PC-3 (cell line): Measurements from ENCODE around the gene KIAA1217. TPM values are rescaled to one million over a fixed set of nuclear protein-coding genes. Genes with fewer than 3 reads are reported as not detected.

Source experiments
- ATAC-seq: fragments of 200-7000 bp; cut with Tn5 transposase; 2 replicates; pipeline ENCODE4 v1.9.1; 2020; ENCODE audit warnings: mild to moderate bottlenecking, moderate library complexity
- BruUV-seq: library from RNA; stranded (reverse); fragments of 400-500 nt; replicated peaks from 2 replicates; lab custom pipeline; 2021; lab: Mats Ljungman, UMichigan
- CTCF ChIA-PET: fragments of 300-600 bp; sonication (Branson Sonifier 250); formaldehyde crosslinking; loops from one replicate; lab custom pipeline; 2022; ENCODE audit warnings: antibody characterized with exemption; lab: Charles Lee
- POLR2A ChIA-PET: fragments of 300-600 bp; sonication (Branson Sonifier 250); formaldehyde crosslinking; loops from one replicate; lab custom pipeline; 2022; ENCODE audit warnings: antibody characterized with exemption; ENCODE audit not compliant: unreplicated experiment; lab: Charles Lee
- DNase-seq: peaks from one replicate; pipeline ENCODE4 v3.0.0-alpha.2; 2015
- H2AFZ ChIP-seq: fragments of 300-600 bp; sonication (generic); 2 replicates; pipeline ENCODE4 v1.6.0; 2016; ENCODE audit warnings: antibody characterized with exemption, low read length
- H3F3A ChIP-seq: fragments of 300-600 bp; sonication (generic); one replicate; pipeline ENCODE4 v1.6.0; 2017; ENCODE audit warnings: antibody characterized with exemption, low read length, control low read depth, mild to moderate bottlenecking; ENCODE audit not compliant: unreplicated experiment
- H3K27ac ChIP-seq: fragments of 300-600 bp; sonication (generic); 2 replicates; pipeline ENCODE4 v1.5.1; 2016; ENCODE audit warnings: mild to moderate bottlenecking, low read length
- H3K27me3 ChIP-seq: fragments of 300-600 bp; sonication (generic); 2 replicates; pipeline ENCODE4 v1.6.1; 2016; ENCODE audit warnings: low read length, mixed read lengths
- H3K36me3 ChIP-seq: fragments of 300-600 bp; sonication (generic); 2 replicates; pipeline ENCODE4 v1.6.1; 2016; ENCODE audit warnings: low read depth, mixed run types, low read length, mixed read lengths
- H3K4me1 ChIP-seq: fragments of 300-600 bp; sonication (generic); 2 replicates; pipeline ENCODE4 v1.5.1; 2016; ENCODE audit warnings: low read length; ENCODE audit not compliant: insufficient read depth
- H3K4me2 ChIP-seq: fragments of 300-600 bp; sonication (generic); 2 replicates; pipeline ENCODE4 v1.6.0; 2016; ENCODE audit warnings: low read length
- H3K4me3 ChIP-seq: fragments of 300-600 bp; sonication (generic); 2 replicates; pipeline ENCODE4 v1.5.1; 2016; ENCODE audit warnings: mild to moderate bottlenecking, low read length, mixed read lengths
- H3K79me2 ChIP-seq: fragments of 300-600 bp; sonication (generic); 2 replicates; pipeline ENCODE4 v1.6.1; 2017; ENCODE audit warnings: low read length, mixed read lengths
- H3K9ac ChIP-seq: fragments of 300-600 bp; sonication (generic); 2 replicates; pipeline ENCODE4 v1.6.0; 2016; ENCODE audit warnings: mild to moderate bottlenecking, low read length
- H3K9me2 ChIP-seq: fragments of 300-600 bp; sonication (generic); replicated peaks from 2 replicates; pipeline ENCODE4 v1.6.1; 2016; ENCODE audit warnings: mixed run types, low read length, mixed read lengths
- H3K9me3 ChIP-seq: fragments of 300-600 bp; sonication (generic); 2 replicates; pipeline ENCODE4 v1.6.1; 2016; ENCODE audit warnings: low read length, mixed read lengths
- H4K20me1 ChIP-seq: fragments of 300-600 bp; sonication (generic); 2 replicates; pipeline ENCODE4 v1.6.1; 2016; ENCODE audit warnings: low read length, mixed read lengths
- EZH2 ChIP-seq: fragments of 300-600 bp; sonication (generic); IDR thresholded peaks from one replicate; pipeline ENCODE4 v1.6.1; 2017; ENCODE audit warnings: antibody characterized with exemption, mild to moderate bottlenecking, low read length; ENCODE audit not compliant: unreplicated experiment
- EZH2phosphoT487 ChIP-seq: fragments of 300-600 bp; sonication (generic); IDR thresholded peaks from 2 replicates; pipeline ENCODE4 v1.6.1; 2018; ENCODE audit warnings: mild to moderate bottlenecking, antibody characterized with exemption, low read length, borderline replicate concordance
- intact Hi-C: fragments of 100-400 bp; cut with micrococcal nuclease; formaldehyde crosslinking; loops from 2 replicates; pipeline ENCODE4 v1.9.0; 2023
- total RNA-seq: library from RNA; depleted of rRNA; stranded (reverse); fragments of >200 nt; gene quantifications from 2 replicates; pipeline ENCODE4 v1.2.3, GENCODE V29; 2014
- TF ChIP-seq, protein P1 (sequence below): fragments of 300-600 bp; sonication (generic); conservative IDR thresholded peaks from 2 replicates; pipeline ENCODE4 v1.5.1; 2017; ENCODE audit warnings: antibody characterized with exemption, low read depth, mild to moderate bottlenecking, low read length

The KIAA1217 gene
- total RNA-seq, 1 experiment from 2014 or later = 16.0 TPM

DNA sequence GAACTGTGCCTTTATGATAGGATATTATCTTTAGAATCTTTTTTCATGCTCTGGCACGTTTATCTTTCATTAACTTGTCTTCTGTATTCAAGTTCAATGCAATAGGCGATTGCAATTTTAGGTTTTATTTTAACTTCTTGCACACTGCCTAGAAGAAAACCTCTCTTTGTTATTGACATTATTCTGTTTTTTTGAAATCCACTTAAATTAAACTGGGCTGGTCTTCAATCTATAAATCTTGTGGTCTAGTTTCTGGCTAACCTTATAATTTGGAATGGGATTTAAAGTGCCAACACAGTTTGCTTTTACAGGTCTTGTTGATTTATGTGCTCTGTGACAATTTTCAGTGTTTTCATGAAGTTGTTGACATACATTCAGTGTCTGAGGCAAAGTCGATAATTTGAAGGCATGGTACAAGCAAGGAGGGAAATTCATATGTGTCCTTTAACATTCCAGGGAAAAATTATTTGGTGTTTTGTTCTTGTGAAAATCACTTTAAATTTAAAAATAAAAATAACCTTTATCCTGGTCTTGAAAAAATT is 240.9 kb downstream of the KIAA1217 start:
- no peaks in the 10 kb centered on the region for H3K9me2 ChIP-seq
- DNase-seq = no peak
- ATAC-seq = no peak
- TF ChIP-seq EZH2phosphoT487 (no peak), EZH2 (no peak)
- TF ChIP-seq, protein P1, sequence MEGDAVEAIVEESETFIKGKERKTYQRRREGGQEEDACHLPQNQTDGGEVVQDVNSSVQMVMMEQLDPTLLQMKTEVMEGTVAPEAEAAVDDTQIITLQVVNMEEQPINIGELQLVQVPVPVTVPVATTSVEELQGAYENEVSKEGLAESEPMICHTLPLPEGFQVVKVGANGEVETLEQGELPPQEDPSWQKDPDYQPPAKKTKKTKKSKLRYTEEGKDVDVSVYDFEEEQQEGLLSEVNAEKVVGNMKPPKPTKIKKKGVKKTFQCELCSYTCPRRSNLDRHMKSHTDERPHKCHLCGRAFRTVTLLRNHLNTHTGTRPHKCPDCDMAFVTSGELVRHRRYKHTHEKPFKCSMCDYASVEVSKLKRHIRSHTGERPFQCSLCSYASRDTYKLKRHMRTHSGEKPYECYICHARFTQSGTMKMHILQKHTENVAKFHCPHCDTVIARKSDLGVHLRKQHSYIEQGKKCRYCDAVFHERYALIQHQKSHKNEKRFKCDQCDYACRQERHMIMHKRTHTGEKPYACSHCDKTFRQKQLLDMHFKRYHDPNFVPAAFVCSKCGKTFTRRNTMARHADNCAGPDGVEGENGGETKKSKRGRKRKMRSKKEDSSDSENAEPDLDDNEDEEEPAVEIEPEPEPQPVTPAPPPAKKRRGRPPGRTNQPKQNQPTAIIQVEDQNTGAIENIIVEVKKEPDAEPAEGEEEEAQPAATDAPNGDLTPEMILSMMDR = no peak
- ChIA-PET POLR2A (interaction anchor here (0.6 kb wide), 1 partner anchor 22 kb away, joined by 6 read pairs; no protein-coding TSS in a partner anchor), CTCF (no interaction called here)
- no peaks in the 10 kb centered on the region for H3K27me3 ChIP-seq
- H3K4me1 ChIP-seq = peaks cover 14% of the 10 kb centered on the region
- intact Hi-C loops = no loop called here
- H3K79me2 ChIP-seq = no peaks in the 10 kb centered on the region
- BruUV-seq = no TSS peak
- no peaks in the 10 kb centered on the region for H4K20me1 ChIP-seq
- no peak overlapping the region for H3K27ac ChIP-seq
- H3K9me3 ChIP-seq = no peaks in the 10 kb centered on the region
- no peak overlapping the region for H3K9ac ChIP-seq
- H3K36me3 ChIP-seq = no peaks in the 10 kb centered on the region
- H2AFZ ChIP-seq = no peak overlapping the region
- no peak overlapping the region for H3K4me3 ChIP-seq
- no peaks in the 10 kb centered on the region for H3F3A ChIP-seq
- H3K4me2 ChIP-seq = no peak overlapping the region

DNA sequence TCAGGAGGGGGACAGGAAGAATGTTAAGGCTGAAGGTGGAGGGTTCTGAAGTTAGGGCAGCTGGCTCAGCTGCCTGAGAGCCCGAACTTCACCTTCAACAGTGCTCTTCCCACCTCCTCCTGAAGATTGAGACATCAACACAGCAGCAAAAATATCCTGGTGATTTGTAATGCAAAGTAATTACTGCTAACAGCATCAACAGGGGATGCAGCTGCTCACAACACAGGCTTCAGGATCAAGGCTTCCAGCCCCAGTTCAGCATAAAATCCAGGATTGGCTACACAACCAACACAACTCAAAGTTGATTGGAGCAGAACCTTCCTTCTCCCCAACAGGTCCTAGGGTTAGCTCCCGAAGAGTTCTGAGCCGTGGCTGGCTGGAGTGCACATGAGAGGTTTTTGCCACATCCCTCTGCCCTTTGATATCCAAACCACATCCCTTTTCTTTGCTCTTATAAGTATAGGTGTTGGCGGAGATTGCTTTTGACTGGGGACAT is 242.4 kb downstream of the KIAA1217 start:
- Histone ChIP-seq H2AFZ (no peak overlapping the region), H3K36me3 (no peaks in the 10 kb centered on the region), H3K27ac (no peak overlapping the region), H3K4me3 (no peak overlapping the region), H3K9me2 (no peaks in the 10 kb centered on the region), H3K4me1 (peaks cover 20% of the 10 kb centered on the region), H3K9ac (no peak overlapping the region), H3K4me2 (no peak overlapping the region), H4K20me1 (no peaks in the 10 kb centered on the region), H3K9me3 (no peaks in the 10 kb centered on the region), H3K27me3 (no peaks in the 10 kb centered on the region), H3K79me2 (no peaks in the 10 kb centered on the region), H3F3A (no peaks in the 10 kb centered on the region)
- no TSS peak for BruUV-seq
- ATAC-seq (no peak), DNase-seq (no peak)
- CTCF ChIA-PET = no interaction called here
- POLR2A ChIA-PET = no interaction called here
- TF ChIP-seq EZH2 (no peak), EZH2phosphoT487 (no peak)
- TF ChIP-seq, protein P1 = no peak
- intact Hi-C loops = no loop called here

DNA sequence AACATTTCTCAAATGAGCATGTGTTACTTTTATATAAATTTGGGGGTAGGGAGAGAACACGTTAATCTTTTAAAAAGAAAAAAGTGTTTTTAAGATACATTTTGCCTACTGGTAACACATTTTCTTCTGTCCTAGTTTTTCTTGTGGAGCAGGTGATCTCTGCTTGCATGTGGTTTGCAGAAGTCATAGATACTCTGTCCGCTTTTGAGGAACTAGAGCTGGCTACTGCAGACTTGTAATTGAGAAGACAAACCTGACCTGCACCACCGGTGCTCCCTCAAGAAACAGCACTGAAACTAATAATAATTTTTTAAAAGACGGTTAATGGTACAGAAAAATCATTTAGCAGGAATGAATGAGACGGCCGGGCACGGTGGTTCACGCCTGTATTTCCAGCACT is 243.1 kb downstream of the KIAA1217 start:
- Histone ChIP-seq H3K9ac (no peak overlapping the region), H3K9me3 (no peaks in the 10 kb centered on the region), H3K36me3 (no peaks in the 10 kb centered on the region), H3K4me2 (no peak overlapping the region), H3K27me3 (no peaks in the 10 kb centered on the region), H3K4me3 (no peak overlapping the region), H3K27ac (no peak overlapping the region), H3F3A (peaks cover 3% of the 10 kb centered on the region), H4K20me1 (no peaks in the 10 kb centered on the region), H3K79me2 (no peaks in the 10 kb centered on the region), H3K4me1 (peaks cover 20% of the 10 kb centered on the region), H2AFZ (no peak overlapping the region), H3K9me2 (no peaks in the 10 kb centered on the region)
- CTCF ChIA-PET = no interaction called here
- POLR2A ChIA-PET = no interaction called here
- TF ChIP-seq EZH2 (no peak), EZH2phosphoT487 (no peak)
- TF ChIP-seq, protein P1 = no peak
- no TSS peak for BruUV-seq
- ATAC-seq (no peak), DNase-seq (no peak)
- intact Hi-C loops = no loop called here
